ENCODE results near the gene MNAT1. TPM values are rescaled to one million over a fixed set of nuclear protein-coding genes. Genes with fewer than 3 reads are reported as not detected.

MNAT1 gene
- total RNA-seq, 3 donors from 2014 or later: 30.6 to 70.4 (median 50.8) TPM

GRCh38 chr14:60720962-60721325, 13.6 kb upstream of the MNAT1 start:
- Histone ChIP-seq H3K27ac (no peak overlapping the region), H3K36me3 (no peaks in the 10 kb centered on the region), H3K9me3 (no peaks in the 10 kb centered on the region), H3K27me3 (peaks cover 0 to 4% of the 10 kb centered on the region in 2 donors), H3K4me3 (peak overlapping the region; percentile 65 to 93 (median 69)), H3K4me1 (no peaks in the 10 kb centered on the region)
- intact Hi-C loops (cut with DNase I; ENCODE audit: low total_unique reads): no loop called here
- no peak for DNase-seq (ENCODE audit: low spot score in 2 of 2)
- TF ChIP-seq CTCF (IDR thresholded peaks at IDR 0.05) (no peak), POLR2AphosphoS5 (IDR thresholded peaks at IDR 0.05) (no peak), POLR2A (IDR thresholded peaks at IDR 0.05) (no peak)

DNA sequence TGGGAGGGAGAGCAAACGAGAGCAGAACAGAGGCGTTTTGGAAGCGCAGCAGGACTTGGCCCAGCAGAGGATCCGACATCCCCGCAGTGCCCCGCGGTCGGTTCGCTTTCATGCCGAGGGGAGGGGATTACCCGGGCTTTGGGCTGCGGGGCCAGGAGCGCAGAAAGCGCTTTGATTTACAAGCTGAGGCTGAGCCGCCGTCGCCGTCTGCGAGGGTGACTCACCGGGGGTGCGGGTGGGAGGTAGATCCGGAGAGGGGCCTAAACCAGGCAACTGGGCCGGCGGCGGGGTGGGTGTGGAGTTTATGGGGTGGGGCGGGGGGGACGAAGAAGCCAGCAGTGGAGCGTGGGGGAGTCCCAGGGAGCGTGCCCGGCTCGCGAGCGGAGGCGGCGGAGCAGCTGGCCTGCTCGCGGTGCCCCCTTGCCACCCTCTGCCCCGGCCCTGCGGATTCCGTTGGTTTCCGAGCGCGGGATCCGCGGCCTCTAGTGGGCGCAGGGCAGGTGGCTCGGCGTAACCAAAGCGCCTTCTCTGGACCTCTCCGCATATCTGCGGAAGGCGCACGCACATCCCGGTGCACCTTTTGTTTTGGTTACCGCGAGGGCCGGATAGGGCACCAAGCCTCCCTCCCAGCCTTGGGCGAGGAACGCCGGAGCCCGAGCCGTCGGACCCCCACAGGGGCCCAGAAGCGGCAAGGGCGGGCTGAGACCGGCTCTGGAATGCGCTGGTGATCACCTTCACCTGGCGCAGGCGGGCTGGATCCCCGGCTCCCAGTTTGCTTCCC, 13.0 kb upstream of the MNAT1 start:
- intact Hi-C loops (cut with DNase I; ENCODE audit: low total_unique reads): no loop called here
- Histone ChIP-seq H3K4me3 (peak overlapping the region; percentile 65 to 93 (median 69)), H3K9me3 (no peaks in the 10 kb centered on the region), H3K27me3 (peaks cover 0 to 4% of the 10 kb centered on the region in 2 donors), H3K36me3 (no peaks in the 10 kb centered on the region), H3K4me1 (no peaks in the 10 kb centered on the region), H3K27ac (no peak overlapping the region)
- DNase-seq (ENCODE audit: low spot score in 2 of 2): no peak
- no peak for TF ChIP-seq POLR2A (IDR thresholded peaks at IDR 0.05)
- no peak for TF ChIP-seq POLR2AphosphoS5 (IDR thresholded peaks at IDR 0.05)
- TF ChIP-seq CTCF (IDR thresholded peaks at IDR 0.05): no peak

GRCh38 chr14:60722107-60722356, 12.5 kb upstream of the MNAT1 start:
- intact Hi-C loops (cut with DNase I; ENCODE audit: low total_unique reads): no loop called here
- no peaks in the 10 kb centered on the region for H3K4me1 ChIP-seq
- peaks cover 0 to 4% of the 10 kb centered on the region in 2 donors for H3K27me3 ChIP-seq
- peak overlapping the region; percentile 65 to 93 (median 69) for H3K4me3 ChIP-seq
- TF ChIP-seq POLR2AphosphoS5 (IDR thresholded peaks at IDR 0.05): no peak
- TF ChIP-seq CTCF (IDR thresholded peaks at IDR 0.05): no peak
- TF ChIP-seq POLR2A (IDR thresholded peaks at IDR 0.05): no peak
- no peaks in the 10 kb centered on the region for H3K9me3 ChIP-seq
- no peaks in the 10 kb centered on the region for H3K36me3 ChIP-seq
- H3K27ac ChIP-seq: no peak overlapping the region
- no peak for DNase-seq (ENCODE audit: low spot score in 2 of 2)

DNA sequence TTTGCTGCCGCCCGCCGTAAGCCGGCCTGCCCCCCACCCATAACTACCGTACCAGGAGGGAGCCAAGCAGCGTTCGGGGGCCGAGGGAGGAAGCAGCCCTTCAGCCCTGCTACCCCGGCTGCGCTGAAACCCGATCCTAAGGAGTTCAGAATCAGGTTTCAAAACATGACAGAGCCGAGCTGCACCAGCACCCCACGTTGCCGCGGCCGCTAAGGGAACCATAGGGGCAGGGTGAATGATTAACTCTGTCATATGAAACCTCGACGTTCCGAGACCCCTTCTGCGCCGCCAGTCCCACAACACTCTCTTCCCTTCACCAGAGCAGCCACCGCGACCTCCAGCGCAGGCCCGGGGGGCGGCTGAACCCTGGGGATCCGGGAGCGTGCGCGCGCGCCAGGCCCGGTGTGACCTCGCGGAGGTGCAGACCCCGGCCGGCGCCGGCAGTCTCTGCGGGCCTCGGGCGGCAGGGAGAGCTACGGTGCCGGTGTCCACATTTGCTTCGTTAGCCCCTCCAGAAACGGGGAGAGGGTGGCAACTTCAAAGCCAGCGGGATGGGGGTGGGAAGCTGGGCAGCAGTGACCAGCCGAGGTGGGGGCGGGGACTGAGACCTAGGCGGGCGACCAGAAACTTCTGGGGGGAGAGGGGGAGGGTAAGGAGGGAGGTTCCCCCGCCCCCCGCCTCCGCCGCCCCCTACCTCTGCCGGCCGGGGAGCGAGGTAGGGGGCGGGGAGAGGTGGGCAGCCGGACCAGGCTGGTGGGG, 12.0 kb upstream of the MNAT1 start:
- no peak for DNase-seq (ENCODE audit: low spot score in 2 of 2)
- TF ChIP-seq POLR2A (IDR thresholded peaks at IDR 0.05) (no peak), POLR2AphosphoS5 (IDR thresholded peaks at IDR 0.05) (no peak), CTCF (IDR thresholded peaks at IDR 0.05) (no peak)
- Histone ChIP-seq H3K9me3 (no peaks in the 10 kb centered on the region), H3K27ac (peak overlapping the region; percentile 63 to 83), H3K27me3 (peaks cover 0 to 4% of the 10 kb centered on the region in 2 donors), H3K4me1 (no peaks in the 10 kb centered on the region), H3K36me3 (no peaks in the 10 kb centered on the region), H3K4me3 (peak overlapping the region; percentile 65 to 93 (median 69))
- intact Hi-C loops (cut with DNase I; ENCODE audit: low total_unique reads): no loop called here
